Measurements from ENCODE around the gene GCG.

The GCG gene

DNA sequence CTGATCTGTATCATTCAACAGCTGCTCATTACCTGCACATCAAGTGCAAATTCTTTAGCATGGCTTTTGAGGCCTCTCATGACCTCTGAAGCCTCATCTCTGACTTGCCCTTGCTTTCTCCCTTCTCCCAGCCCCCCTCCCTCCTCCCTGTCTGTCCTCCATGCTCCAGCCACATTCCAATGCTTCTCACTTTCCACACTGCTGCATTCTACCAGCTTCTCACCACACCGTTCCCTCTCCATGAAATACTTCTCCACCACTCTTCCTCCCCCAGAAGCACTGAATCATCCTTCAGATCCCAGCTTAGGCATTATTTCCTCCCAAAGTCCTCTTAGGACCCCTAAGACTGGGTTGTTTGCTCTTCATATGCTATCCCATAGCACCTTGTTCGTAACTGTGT, 26.9 kb downstream of the GCG start:
- TF ChIP-seq, protein P1, sequence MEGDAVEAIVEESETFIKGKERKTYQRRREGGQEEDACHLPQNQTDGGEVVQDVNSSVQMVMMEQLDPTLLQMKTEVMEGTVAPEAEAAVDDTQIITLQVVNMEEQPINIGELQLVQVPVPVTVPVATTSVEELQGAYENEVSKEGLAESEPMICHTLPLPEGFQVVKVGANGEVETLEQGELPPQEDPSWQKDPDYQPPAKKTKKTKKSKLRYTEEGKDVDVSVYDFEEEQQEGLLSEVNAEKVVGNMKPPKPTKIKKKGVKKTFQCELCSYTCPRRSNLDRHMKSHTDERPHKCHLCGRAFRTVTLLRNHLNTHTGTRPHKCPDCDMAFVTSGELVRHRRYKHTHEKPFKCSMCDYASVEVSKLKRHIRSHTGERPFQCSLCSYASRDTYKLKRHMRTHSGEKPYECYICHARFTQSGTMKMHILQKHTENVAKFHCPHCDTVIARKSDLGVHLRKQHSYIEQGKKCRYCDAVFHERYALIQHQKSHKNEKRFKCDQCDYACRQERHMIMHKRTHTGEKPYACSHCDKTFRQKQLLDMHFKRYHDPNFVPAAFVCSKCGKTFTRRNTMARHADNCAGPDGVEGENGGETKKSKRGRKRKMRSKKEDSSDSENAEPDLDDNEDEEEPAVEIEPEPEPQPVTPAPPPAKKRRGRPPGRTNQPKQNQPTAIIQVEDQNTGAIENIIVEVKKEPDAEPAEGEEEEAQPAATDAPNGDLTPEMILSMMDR (IDR thresholded peaks at IDR 0.05): no peak

DNA sequence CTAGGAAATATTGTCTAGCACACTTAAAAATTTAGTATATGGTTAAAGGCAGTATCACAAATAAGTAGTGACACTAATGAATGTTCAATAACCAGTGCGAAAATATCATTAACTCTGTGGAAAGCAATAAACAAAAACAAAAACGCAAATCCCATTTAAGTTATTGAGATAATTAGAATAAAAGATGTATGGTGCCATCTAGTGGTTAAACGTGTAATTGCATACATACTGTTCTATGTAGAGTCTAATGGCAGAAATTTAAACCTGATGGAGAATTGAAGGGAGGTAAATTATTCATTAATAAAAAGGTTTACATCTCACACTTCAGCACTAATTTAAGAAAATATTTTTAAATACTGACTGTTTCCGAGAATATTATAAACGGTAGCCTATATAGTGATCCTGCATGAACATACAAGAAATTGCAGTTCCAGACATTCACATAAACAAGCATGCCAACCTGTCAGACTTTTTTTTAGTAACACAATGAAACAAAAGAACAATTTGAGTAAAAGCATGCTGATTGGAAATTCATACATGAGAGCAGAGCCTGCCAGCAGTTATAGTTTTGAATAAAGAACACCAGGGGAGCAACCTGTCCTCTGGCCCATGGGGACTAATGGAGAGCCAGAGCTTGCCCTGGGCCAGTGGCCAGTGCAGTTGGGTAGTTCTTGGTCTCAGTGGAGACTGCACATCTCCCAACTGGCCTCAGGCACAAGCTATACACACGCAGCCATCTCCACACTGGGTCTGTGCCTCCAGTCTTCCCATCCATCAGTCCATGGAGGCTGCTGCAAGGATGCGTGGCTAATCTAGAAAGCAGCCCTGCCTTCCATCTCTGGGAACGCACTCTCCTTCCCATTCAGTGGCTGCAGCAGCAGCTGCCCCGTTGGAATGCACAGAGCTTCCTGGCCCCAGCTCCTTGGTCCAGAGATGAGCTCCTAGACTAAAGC, 28.0 kb downstream of the GCG start:
- TF ChIP-seq, protein P1 (IDR thresholded peaks at IDR 0.05): peak; percentile 61

DNA sequence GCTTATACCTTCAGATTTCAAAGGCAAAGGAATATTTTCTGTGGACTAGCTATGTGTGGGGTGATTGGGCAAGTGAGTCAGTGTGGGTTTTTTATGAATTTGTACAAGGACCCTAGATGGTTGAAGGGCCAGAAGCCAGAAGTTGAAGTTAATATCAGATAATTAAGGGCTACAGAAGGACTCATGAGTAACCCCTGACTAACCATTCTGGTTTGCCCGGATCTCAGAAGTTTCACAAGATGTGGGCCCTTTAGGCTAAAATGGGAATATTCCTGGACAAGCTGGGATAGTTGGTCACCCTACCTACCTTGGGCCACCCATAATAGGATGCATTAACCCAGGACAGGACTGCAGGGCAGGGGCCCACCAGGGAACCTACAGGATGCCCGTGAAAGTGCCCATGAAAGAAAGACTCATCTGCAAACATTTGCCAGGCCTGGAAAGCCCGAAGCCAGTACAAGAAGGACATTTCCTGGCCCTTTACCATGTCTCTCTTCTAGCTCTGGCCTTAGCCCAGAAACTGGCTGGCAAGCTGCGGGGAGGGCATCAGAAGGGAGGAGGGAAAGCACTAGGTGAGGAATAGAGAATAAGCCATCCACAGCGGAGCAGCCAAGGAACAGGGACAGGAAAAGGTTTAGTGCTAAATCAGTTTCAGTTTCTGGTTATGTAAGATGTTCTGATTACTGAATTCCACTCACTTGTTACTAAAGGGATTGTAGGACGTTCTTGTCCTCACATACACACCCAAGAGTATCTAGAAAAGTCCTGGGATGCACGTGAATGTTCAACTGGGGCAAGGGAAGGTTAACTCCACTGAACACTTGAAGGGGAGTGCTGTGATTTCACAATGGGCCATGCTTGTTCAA, 33.6 kb downstream of the GCG start:
- TF ChIP-seq, protein P1 (IDR thresholded peaks at IDR 0.05): no peak

DNA sequence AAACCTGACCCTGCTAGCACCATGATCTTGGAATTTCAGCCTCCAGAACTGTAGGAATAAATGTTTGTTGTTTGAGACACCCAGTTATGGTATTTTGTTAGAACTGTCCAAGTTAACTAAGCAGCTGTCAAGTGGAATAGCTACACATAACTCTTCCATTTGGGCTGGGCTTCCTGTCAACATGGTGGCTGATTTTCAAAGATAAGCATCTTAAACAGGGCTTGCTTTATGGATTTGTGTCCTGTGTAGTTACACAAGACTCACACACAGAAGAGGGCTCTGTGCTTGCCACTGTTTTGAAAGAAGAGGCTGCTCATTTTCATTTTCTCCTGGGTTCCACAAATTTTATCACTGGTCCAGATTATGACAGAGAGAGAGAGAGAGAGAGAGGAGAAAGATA, 35.7 kb downstream of the GCG start:
- TF ChIP-seq, protein P1 (IDR thresholded peaks at IDR 0.05): no peak

DNA sequence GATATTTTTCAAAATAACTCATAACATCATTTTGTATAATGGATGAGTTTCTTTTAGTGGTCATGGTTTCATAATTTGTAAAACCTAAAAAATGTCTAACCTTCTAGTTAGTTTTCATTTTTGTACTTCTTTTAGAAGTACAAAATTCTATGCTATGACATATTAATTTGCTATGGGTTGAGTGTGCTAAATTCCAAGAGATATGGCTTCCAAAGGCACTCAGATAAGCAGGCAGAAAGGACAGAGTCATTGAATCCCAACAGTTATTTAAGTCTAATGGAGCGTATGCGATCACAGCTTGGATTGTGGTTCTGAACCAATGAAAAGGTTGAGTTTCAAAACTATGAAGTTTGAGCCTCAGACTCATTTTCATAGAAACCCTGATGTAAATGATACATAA, 37.0 kb downstream of the GCG start:
- TF ChIP-seq, protein P1 (IDR thresholded peaks at IDR 0.05): no peak

DNA sequence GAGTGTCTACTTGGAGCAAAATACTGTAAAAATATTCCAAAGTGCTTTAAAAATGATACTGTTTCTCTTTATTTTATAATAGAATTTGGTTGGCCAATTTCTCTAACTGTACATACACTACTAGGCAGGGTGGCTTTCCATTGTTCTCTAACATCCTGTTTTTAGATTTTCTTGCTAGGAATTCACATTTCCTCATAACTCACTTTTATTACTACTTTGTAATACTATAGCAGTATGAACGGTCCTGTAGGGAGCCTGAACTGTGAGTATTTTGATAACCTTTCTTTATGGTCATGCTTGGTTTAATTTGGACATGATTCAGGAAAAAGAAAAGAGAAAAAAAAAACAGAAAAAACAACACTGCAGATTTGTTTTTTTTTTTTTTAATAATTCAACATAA, 37.8 kb downstream of the GCG start:
- TF ChIP-seq, protein P1 (IDR thresholded peaks at IDR 0.05): no peak

DNA sequence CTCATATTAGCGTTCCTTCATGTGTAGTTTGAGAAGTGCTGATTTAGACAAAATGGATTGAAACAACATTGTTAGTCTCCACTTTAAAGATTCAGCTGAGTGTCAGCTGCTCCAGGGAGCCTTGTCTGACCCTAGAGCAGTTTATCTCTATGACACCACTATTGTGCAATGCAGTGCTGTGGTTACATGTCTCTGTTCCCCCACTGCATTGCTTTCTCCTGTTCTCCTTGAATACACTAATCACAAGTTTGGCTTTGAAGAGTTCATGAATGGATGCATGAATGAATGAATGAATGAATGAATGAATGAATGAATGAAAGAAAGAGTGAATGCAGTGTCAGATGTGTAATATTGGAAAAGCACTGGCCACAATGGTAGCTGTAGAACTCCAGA, 38.3 kb downstream of the GCG start:
- TF ChIP-seq, protein P1 (IDR thresholded peaks at IDR 0.05): no peak

Data from LNCAP (cell line).